PC-3 (cell line): Measurements from ENCODE around the gene MRPS30. TPM values are rescaled to one million over a fixed set of nuclear protein-coding genes. Genes with fewer than 3 reads are reported as not detected.

ENCODE experiments used
- ATAC-seq: fragments of 200-7000 bp; cut with Tn5 transposase; 2 replicates; pipeline ENCODE4 v1.9.1; 2020; ENCODE audit warnings: mild to moderate bottlenecking, moderate library complexity
- BruUV-seq: library from RNA; stranded (reverse); fragments of 400-500 nt; replicated peaks from 2 replicates; lab custom pipeline; 2021; lab: Mats Ljungman, UMichigan
- CTCF ChIA-PET: fragments of 300-600 bp; sonication (Branson Sonifier 250); formaldehyde crosslinking; loops from one replicate; lab custom pipeline; 2022; ENCODE audit warnings: antibody characterized with exemption; lab: Charles Lee
- POLR2A ChIA-PET: fragments of 300-600 bp; sonication (Branson Sonifier 250); formaldehyde crosslinking; loops from one replicate; lab custom pipeline; 2022; ENCODE audit warnings: antibody characterized with exemption; ENCODE audit not compliant: unreplicated experiment; lab: Charles Lee
- DNase-seq: peaks from one replicate; pipeline ENCODE4 v3.0.0-alpha.2; 2015
- H2AFZ ChIP-seq: fragments of 300-600 bp; sonication (generic); 2 replicates; pipeline ENCODE4 v1.6.0; 2016; ENCODE audit warnings: antibody characterized with exemption, low read length
- H3F3A ChIP-seq: fragments of 300-600 bp; sonication (generic); one replicate; pipeline ENCODE4 v1.6.0; 2017; ENCODE audit warnings: antibody characterized with exemption, low read length, control low read depth, mild to moderate bottlenecking; ENCODE audit not compliant: unreplicated experiment
- H3K27ac ChIP-seq: fragments of 300-600 bp; sonication (generic); 2 replicates; pipeline ENCODE4 v1.5.1; 2016; ENCODE audit warnings: mild to moderate bottlenecking, low read length
- H3K27me3 ChIP-seq: fragments of 300-600 bp; sonication (generic); 2 replicates; pipeline ENCODE4 v1.6.1; 2016; ENCODE audit warnings: low read length, mixed read lengths
- H3K36me3 ChIP-seq: fragments of 300-600 bp; sonication (generic); 2 replicates; pipeline ENCODE4 v1.6.1; 2016; ENCODE audit warnings: low read depth, mixed run types, low read length, mixed read lengths
- H3K4me1 ChIP-seq: fragments of 300-600 bp; sonication (generic); 2 replicates; pipeline ENCODE4 v1.5.1; 2016; ENCODE audit warnings: low read length; ENCODE audit not compliant: insufficient read depth
- H3K4me2 ChIP-seq: fragments of 300-600 bp; sonication (generic); 2 replicates; pipeline ENCODE4 v1.6.0; 2016; ENCODE audit warnings: low read length
- H3K4me3 ChIP-seq: fragments of 300-600 bp; sonication (generic); 2 replicates; pipeline ENCODE4 v1.5.1; 2016; ENCODE audit warnings: mild to moderate bottlenecking, low read length, mixed read lengths
- H3K79me2 ChIP-seq: fragments of 300-600 bp; sonication (generic); 2 replicates; pipeline ENCODE4 v1.6.1; 2017; ENCODE audit warnings: low read length, mixed read lengths
- H3K9ac ChIP-seq: fragments of 300-600 bp; sonication (generic); 2 replicates; pipeline ENCODE4 v1.6.0; 2016; ENCODE audit warnings: mild to moderate bottlenecking, low read length
- H3K9me2 ChIP-seq: fragments of 300-600 bp; sonication (generic); replicated peaks from 2 replicates; pipeline ENCODE4 v1.6.1; 2016; ENCODE audit warnings: mixed run types, low read length, mixed read lengths
- H3K9me3 ChIP-seq: fragments of 300-600 bp; sonication (generic); 2 replicates; pipeline ENCODE4 v1.6.1; 2016; ENCODE audit warnings: low read length, mixed read lengths
- H4K20me1 ChIP-seq: fragments of 300-600 bp; sonication (generic); 2 replicates; pipeline ENCODE4 v1.6.1; 2016; ENCODE audit warnings: low read length, mixed read lengths
- CTCF ChIP-seq: fragments of 300-600 bp; sonication (generic); conservative IDR thresholded peaks from 2 replicates; pipeline ENCODE4 v1.5.1; 2017; ENCODE audit warnings: antibody characterized with exemption, low read depth, mild to moderate bottlenecking, low read length
- EZH2 ChIP-seq: fragments of 300-600 bp; sonication (generic); IDR thresholded peaks from one replicate; pipeline ENCODE4 v1.6.1; 2017; ENCODE audit warnings: antibody characterized with exemption, mild to moderate bottlenecking, low read length; ENCODE audit not compliant: unreplicated experiment
- EZH2phosphoT487 ChIP-seq: fragments of 300-600 bp; sonication (generic); IDR thresholded peaks from 2 replicates; pipeline ENCODE4 v1.6.1; 2018; ENCODE audit warnings: mild to moderate bottlenecking, antibody characterized with exemption, low read length, borderline replicate concordance
- intact Hi-C: fragments of 100-400 bp; cut with micrococcal nuclease; formaldehyde crosslinking; loops from 2 replicates; pipeline ENCODE4 v1.9.0; 2023
- total RNA-seq: library from RNA; depleted of rRNA; stranded (reverse); fragments of >200 nt; gene quantifications from 2 replicates; pipeline ENCODE4 v1.2.3, GENCODE V29; 2014

The MRPS30 gene
- total RNA-seq, 1 experiment from 2014 or later = 149 TPM

DNA sequence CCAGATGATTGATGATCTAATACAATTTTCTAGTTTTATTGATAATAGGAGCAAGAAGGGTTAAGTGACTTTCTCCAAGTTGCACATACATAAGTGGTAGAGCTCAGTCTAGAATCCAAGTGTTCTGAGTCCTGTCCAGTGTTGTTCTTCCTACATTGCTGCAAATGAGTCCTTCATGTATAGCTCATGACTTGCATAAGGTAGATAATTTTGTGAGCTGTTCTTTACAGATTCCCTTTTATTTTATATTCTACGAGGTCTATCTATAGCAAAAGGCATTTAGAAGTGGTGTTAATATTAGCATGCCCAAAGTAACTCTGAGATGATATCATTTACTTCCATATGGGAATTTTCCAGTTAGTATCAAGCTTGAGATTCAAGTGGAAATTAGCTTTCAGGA lies 20.0 kb downstream of the MRPS30 start:
- ATAC-seq (no peak), DNase-seq (no peak)
- no peaks in the 10 kb centered on the region for H4K20me1 ChIP-seq
- peaks cover 15% of the 10 kb centered on the region for H3K36me3 ChIP-seq
- no peaks in the 10 kb centered on the region for H3F3A ChIP-seq
- ChIA-PET POLR2A (no interaction called here), CTCF (no interaction called here)
- H3K4me2 ChIP-seq = no peak overlapping the region
- TF ChIP-seq CTCF (no peak), EZH2 (no peak), EZH2phosphoT487 (no peak)
- H3K27ac ChIP-seq = no peak overlapping the region
- H3K4me1 ChIP-seq = no peaks in the 10 kb centered on the region
- BruUV-seq = no TSS peak
- H3K79me2 ChIP-seq = no peaks in the 10 kb centered on the region
- H3K4me3 ChIP-seq = no peak overlapping the region
- H3K9ac ChIP-seq = no peak overlapping the region
- intact Hi-C loops = no loop called here
- H3K9me2 ChIP-seq = no peaks in the 10 kb centered on the region
- H3K9me3 ChIP-seq = no peaks in the 10 kb centered on the region
- no peak overlapping the region for H2AFZ ChIP-seq
- no peaks in the 10 kb centered on the region for H3K27me3 ChIP-seq

GRCh38 chr5:44830951-44831350 lies 22.2 kb downstream of the MRPS30 start:
- Histone ChIP-seq H3K9ac (no peak overlapping the region), H3K9me3 (no peaks in the 10 kb centered on the region), H3K36me3 (peaks cover 11% of the 10 kb centered on the region; the same call in 1 of the 2 replicates), H4K20me1 (no peaks in the 10 kb centered on the region), H3K4me2 (no peak overlapping the region), H3K9me2 (no peaks in the 10 kb centered on the region), H3K27me3 (no peaks in the 10 kb centered on the region), H3K79me2 (no peaks in the 10 kb centered on the region), H3K27ac (no peak overlapping the region), H3K4me3 (no peak overlapping the region), H3F3A (no peaks in the 10 kb centered on the region), H2AFZ (no peak overlapping the region), H3K4me1 (no peaks in the 10 kb centered on the region)
- ATAC-seq (no peak), DNase-seq (no peak)
- ChIA-PET CTCF (no interaction called here), POLR2A (no interaction called here)
- TF ChIP-seq EZH2 (no peak), CTCF (no peak), EZH2phosphoT487 (no peak)
- BruUV-seq = no TSS peak
- intact Hi-C loops = no loop called here

DNA sequence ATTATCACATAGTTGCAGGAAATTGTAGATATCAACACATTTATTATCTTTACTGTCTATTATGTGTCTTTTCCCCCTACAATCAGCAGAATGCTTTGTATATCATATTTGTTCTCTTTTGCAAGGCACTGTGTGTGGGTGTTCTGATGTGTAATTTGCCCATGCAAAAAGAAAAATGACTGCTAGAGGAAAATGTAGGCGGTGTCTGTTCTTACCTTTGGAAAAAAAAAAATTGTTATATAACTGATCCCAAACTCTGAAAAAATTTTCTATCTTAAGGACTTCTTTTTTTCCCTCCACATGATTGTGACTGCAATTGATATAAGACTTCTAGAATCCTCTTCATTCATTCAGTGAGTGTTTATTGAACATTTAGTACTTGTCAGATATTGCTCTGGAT lies 24.5 kb downstream of the MRPS30 start:
- no peak overlapping the region for H3K4me2 ChIP-seq
- CTCF ChIA-PET = no interaction called here
- BruUV-seq = no TSS peak
- TF ChIP-seq EZH2 = no peak
- no peak for TF ChIP-seq EZH2phosphoT487
- no peak for TF ChIP-seq CTCF
- ATAC-seq (no peak), DNase-seq (no peak)
- no peaks in the 10 kb centered on the region for H3K79me2 ChIP-seq
- intact Hi-C loops = no loop called here
- H3F3A ChIP-seq = no peaks in the 10 kb centered on the region
- H3K27me3 ChIP-seq = no peaks in the 10 kb centered on the region
- no peaks in the 10 kb centered on the region for H3K4me1 ChIP-seq
- no peaks in the 10 kb centered on the region for H3K9me3 ChIP-seq
- H3K9ac ChIP-seq = no peak overlapping the region
- POLR2A ChIA-PET = no interaction called here
- no peak overlapping the region for H3K27ac ChIP-seq
- H4K20me1 ChIP-seq = no peaks in the 10 kb centered on the region
- peaks cover 6% of the 10 kb centered on the region; the same call in 1 of the 2 replicates for H3K36me3 ChIP-seq
- H2AFZ ChIP-seq = no peak overlapping the region
- no peak overlapping the region for H3K4me3 ChIP-seq
- H3K9me2 ChIP-seq = no peaks in the 10 kb centered on the region
